IMR-90 (cell line): ENCODE measurements around the gene SSR2. TPM values are rescaled to one million over a fixed set of nuclear protein-coding genes. Genes with fewer than 3 reads are reported as not detected.

ENCODE experiments used
- ATAC-seq: fragments of 200-7000 bp; cut with Tn5 transposase; 2 replicates; pipeline ENCODE4 v1.9.1; 2020; ENCODE audit warnings: low read depth, mild to moderate bottlenecking, moderate library complexity
- BruUV-seq: library from RNA; stranded (reverse); fragments of 400-500 nt; replicated peaks from 2 replicates; lab custom pipeline; 2021; lab: Mats Ljungman, UMichigan
- CTCF ChIA-PET: fragments of 300-600 bp; formaldehyde crosslinking; extraction: SDS; loops from one replicate; lab custom pipeline; 2021; ENCODE audit warnings: antibody characterized with exemption; lab: Yijun Ruan, JAX
- POLR2A ChIA-PET: fragments of 300-600 bp; sonication (Branson Sonifier 250); formaldehyde crosslinking; loops from one replicate; lab custom pipeline; 2022; ENCODE audit warnings: antibody characterized with exemption; ENCODE audit not compliant: unreplicated experiment; lab: Charles Lee
- DNase-seq: peaks from one replicate; pipeline ENCODE4 v3.0.0; 2013
- H2AFZ ChIP-seq: replicated peaks from 2 replicates; pipeline ENCODE3; 2013; ENCODE audit warnings: low read length, mild to moderate bottlenecking; ENCODE audit not compliant: poor library complexity
- H2AK5ac ChIP-seq: 2 replicates; pipeline ENCODE4 v1.6.1; 2013; ENCODE audit warnings: low read depth, low read length, inconsistent platforms
- H2AK9ac ChIP-seq: replicated peaks from 2 replicates; pipeline ENCODE3; 2013; ENCODE audit warnings: mild to moderate bottlenecking, low read depth, low read length, moderate library complexity; ENCODE audit not compliant: poor library complexity
- H2BK120ac ChIP-seq: 2 replicates; pipeline ENCODE4 v1.6.1; 2013; ENCODE audit warnings: low read depth, low read length, inconsistent platforms
- H2BK15ac ChIP-seq: 3 replicates; pipeline ENCODE4 v1.6.1; 2013; ENCODE audit warnings: low read depth, low read length, inconsistent platforms
- H2BK20ac ChIP-seq: 2 replicates; pipeline ENCODE4 v1.6.1; 2013; ENCODE audit warnings: low read depth, mild to moderate bottlenecking, inconsistent platforms, low read length, moderate library complexity
- H2BK5ac ChIP-seq: 2 replicates; pipeline ENCODE4 v1.6.1; 2013; ENCODE audit warnings: mild to moderate bottlenecking, low read depth, low read length, inconsistent platforms; ENCODE audit not compliant: poor library complexity, severe bottlenecking
- H3K14ac ChIP-seq: replicated peaks from 2 replicates; pipeline ENCODE4 v1.6.1; 2013; ENCODE audit warnings: low read depth, low read length, inconsistent platforms
- H3K18ac ChIP-seq: 2 replicates; pipeline ENCODE4 v1.6.1; 2013; ENCODE audit warnings: low read depth, low read length, control low read depth
- H3K23ac ChIP-seq: 2 replicates; pipeline ENCODE4 v1.6.1; 2013; ENCODE audit warnings: low read depth, low read length, inconsistent platforms
- H3K27ac ChIP-seq: 2 replicates; pipeline ENCODE4 v1.5.1; 2013; ENCODE audit warnings: mild to moderate bottlenecking, control low read depth, low read length; ENCODE audit not compliant: insufficient read depth
- H3K27me3 ChIP-seq: 2 replicates; pipeline ENCODE4 v1.6.1; 2013; ENCODE audit warnings: low read length; ENCODE audit not compliant: control insufficient read depth, insufficient read depth
- H3K36me3 ChIP-seq: 2 replicates; pipeline ENCODE4 v1.6.1; 2013; ENCODE audit warnings: low read length, mixed read lengths; ENCODE audit not compliant: control insufficient read depth, insufficient read depth
- H3K4ac ChIP-seq: 2 replicates; pipeline ENCODE4 v1.6.1; 2013; ENCODE audit warnings: low read depth, low read length, inconsistent platforms
- H3K4me1 ChIP-seq: 2 replicates; pipeline ENCODE4 v1.6.1; 2013; ENCODE audit warnings: low read length, mixed read lengths; ENCODE audit not compliant: control insufficient read depth, insufficient read depth
- H3K4me2 ChIP-seq: 2 replicates; pipeline ENCODE4 v1.6.1; 2013; ENCODE audit warnings: low read depth, mild to moderate bottlenecking, control low read depth, low read length, moderate library complexity
- H3K4me3 ChIP-seq: 2 replicates; pipeline ENCODE4 v1.5.1; 2013; ENCODE audit warnings: low read depth, mild to moderate bottlenecking, control low read depth, low read length, moderate library complexity; ENCODE audit not compliant: insufficient read depth
- H3K56ac ChIP-seq: 2 replicates; pipeline ENCODE4 v1.6.1; 2013; ENCODE audit warnings: low read length, inconsistent platforms; ENCODE audit not compliant: insufficient read depth; ENCODE audit errors: extremely low read depth
- H3K79me1 ChIP-seq, 2 experiments: 2 replicates each; pipeline ENCODE4 v1.6.1; 2013; ENCODE audit warnings: low read length in 2 of 2, inconsistent platforms in 1 of 2, low read depth in 1 of 2
- H3K9ac ChIP-seq: 2 replicates; pipeline ENCODE4 v1.6.1; 2013; ENCODE audit warnings: low read depth, low read length, control low read depth
- H3K9me1 ChIP-seq: 2 replicates; pipeline ENCODE4 v1.6.1; 2013; ENCODE audit warnings: low read length, inconsistent platforms; ENCODE audit not compliant: insufficient read depth
- H3K9me3 ChIP-seq: 2 replicates; pipeline ENCODE4 v1.6.1; 2013; ENCODE audit warnings: low read length; ENCODE audit not compliant: control insufficient read depth, insufficient read depth
- H4K20me1 ChIP-seq: 2 replicates; pipeline ENCODE4 v1.6.1; 2013; ENCODE audit warnings: low read length, inconsistent platforms; ENCODE audit not compliant: insufficient read depth
- H4K5ac ChIP-seq: 2 replicates; pipeline ENCODE4 v1.6.1; 2013; ENCODE audit warnings: mild to moderate bottlenecking, low read depth, low read length, control low read depth
- H4K8ac ChIP-seq, 2 experiments: 2 replicates each; pipeline ENCODE4 v1.6.1; 2013; ENCODE audit warnings: low read depth in 2 of 2, low read length in 2 of 2, control low read depth in 1 of 2, inconsistent platforms in 1 of 2
- H4K91ac ChIP-seq: 2 replicates; pipeline ENCODE4 v1.6.1; 2013; ENCODE audit warnings: low read depth, low read length, inconsistent platforms; ENCODE audit not compliant: insufficient read depth
- BHLHE40 ChIP-seq: fragments of 150-350 bp; IDR thresholded peaks from 2 replicates; pipeline ENCODE4 v1.6.1; 2016; ENCODE audit warnings: mild to moderate bottlenecking, low read depth, low read length
- CEBPB ChIP-seq: IDR thresholded peaks from 2 replicates; pipeline ENCODE4 v1.6.1; 2012; ENCODE audit warnings: low read depth, low read length, improper control_type of control experiment
- CHD1 ChIP-seq: IDR thresholded peaks from 2 replicates; pipeline ENCODE4 v1.6.1; 2012; ENCODE audit warnings: low read depth, low read length, improper control_type of control experiment
- FOS ChIP-seq: fragments of 150-350 bp; IDR thresholded peaks from 2 replicates; pipeline ENCODE4 v1.6.1; 2016; ENCODE audit warnings: low read depth, low read length
- MAFK ChIP-seq: IDR thresholded peaks from 2 replicates; pipeline ENCODE4 v1.6.1; 2012; ENCODE audit warnings: low read depth, low read length, improper control_type of control experiment
- MAZ ChIP-seq: IDR thresholded peaks from 2 replicates; pipeline ENCODE4 v1.6.1; 2012; ENCODE audit warnings: low read depth, mild to moderate bottlenecking, low read length, improper control_type of control experiment, moderate library complexity, borderline replicate concordance
- MXI1 ChIP-seq: IDR thresholded peaks from 2 replicates; pipeline ENCODE4 v1.6.1; 2012; ENCODE audit warnings: low read depth, mild to moderate bottlenecking, low read length, moderate library complexity, borderline replicate concordance
- NFE2L2 ChIP-seq: fragments of 150-350 bp; IDR thresholded peaks from 2 replicates; pipeline ENCODE4 v1.6.1; 2016; ENCODE audit warnings: low read depth, mild to moderate bottlenecking, low read length
- POLR2A ChIP-seq: IDR thresholded peaks from 2 replicates; pipeline ENCODE4 v1.6.1; 2012; ENCODE audit warnings: mild to moderate bottlenecking, low read depth, low read length
- RAD21 ChIP-seq: IDR thresholded peaks from 2 replicates; pipeline ENCODE4 v1.6.1; 2012; ENCODE audit warnings: low read length, improper control_type of control experiment
- RCOR1 ChIP-seq: IDR thresholded peaks from 2 replicates; pipeline ENCODE4 v1.6.1; 2012; ENCODE audit warnings: mild to moderate bottlenecking, low read length, improper control_type of control experiment; ENCODE audit not compliant: insufficient replicate concordance
- RFX5 ChIP-seq: IDR thresholded peaks from 2 replicates; pipeline ENCODE4 v1.8.0; 2012; ENCODE audit warnings: low read depth, mild to moderate bottlenecking, low read length, moderate library complexity
- SMC3 ChIP-seq: fragments of 150-350 bp; IDR thresholded peaks from 2 replicates; pipeline ENCODE4 v1.6.1; 2016; ENCODE audit warnings: low read depth, mild to moderate bottlenecking, antibody characterized with exemption, low read length, moderate library complexity
- WGBS, 2 experiments: methylation state at CpG; one replicate each; pipeline versions ENCODE4 v1.1.5 to v1.1.7; 2013; ENCODE audit warnings: missing lambda C conversion rate in 2 of 2; ENCODE audit not compliant: insufficient read length in 1 of 2; ENCODE audit errors: extremely low coverage in 2 of 2; 5-methylcytosine and 5-hydroxymethylcytosine counted together
- dilution Hi-C: fragments of 300-500 bp; cut with HindIII; formaldehyde crosslinking; loops from one replicate; pipeline ENCODE4 v1.14.3; 2018; ENCODE audit warnings: low sequenced_read_pairs; ENCODE audit not compliant: unreplicated experiment
- in situ Hi-C: fragments of 300-500 bp; cut with MboI; formaldehyde crosslinking; loops from 3 replicates; pipeline ENCODE4 v1.14.3; 2019; ENCODE audit warnings: low sequenced_read_pairs, inconsistent platforms, mixed read lengths
- intact Hi-C: fragments of 100-400 bp; cut with micrococcal nuclease; formaldehyde crosslinking; loops from 2 replicates; pipeline ENCODE4 v1.10.0; 2022
- polyA plus RNA-seq, 3 experiments: library from polyadenylated mRNA; depleted of rRNA; stranded (reverse); fragments of >200 nt; gene quantifications; 2 replicates each; pipeline ENCODE4 v1.2.3, GENCODE V29; 2012; ENCODE audit warnings: low replicate concordance in 1 of 3
- total RNA-seq: library from RNA; depleted of rRNA; stranded (reverse); fragments of >200 nt; gene quantifications from 2 replicates; pipeline ENCODE4 v1.2.3, GENCODE V29; 2012
- TF ChIP-seq, protein P1 (sequence below): fragments of 150-350 bp; IDR thresholded peaks from 2 replicates; pipeline ENCODE4 v1.6.1; 2017; ENCODE audit warnings: mild to moderate bottlenecking, antibody characterized with exemption, low read length, low read depth
- TF ChIP-seq, protein P2 (sequence below): fragments of 150-350 bp; IDR thresholded peaks from 2 replicates; pipeline ENCODE4 v1.6.1; 2016; ENCODE audit warnings: low read depth, mild to moderate bottlenecking, low read length, moderate library complexity, borderline replicate concordance
- TF ChIP-seq, protein P3 (sequence below): conservative IDR thresholded peaks from 2 replicates; pipeline ENCODE4 v1.5.1; 2012; ENCODE audit warnings: mild to moderate bottlenecking, low read depth, low read length, improper control_type of control experiment

The SSR2 gene
- total and polyA plus RNA-seq, 2 of the 4 experiments (the other 2 are of a cell fraction) = 553 to 1,264 TPM

DNA sequence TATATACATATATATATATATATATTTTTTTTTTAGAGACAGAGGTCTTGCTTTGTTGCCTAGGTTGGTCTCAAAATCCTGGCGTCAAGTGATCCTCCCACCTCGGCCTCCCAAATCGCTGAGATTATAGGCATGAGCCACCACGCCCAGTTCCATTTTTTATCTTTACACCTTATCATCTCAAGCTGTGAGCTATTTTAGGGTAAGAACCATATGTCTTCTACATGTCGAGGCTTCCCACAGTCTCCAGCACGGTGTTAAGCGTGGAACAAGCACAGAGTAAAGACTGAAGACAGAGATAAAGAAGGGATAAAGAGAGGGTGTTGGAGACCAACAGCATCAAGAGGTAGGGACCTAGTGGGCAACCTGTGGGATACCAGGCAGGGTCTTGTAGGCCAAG is 56.6 kb downstream of the SSR2 start:
- ChIA-PET CTCF (no interaction called here), POLR2A (no interaction called here)
- Histone ChIP-seq H2AFZ (no peak overlapping the region), H3K9me1 (peaks cover 26% of the 10 kb centered on the region), H3K9ac (no peak overlapping the region), H3K4me2 (no peak overlapping the region), H3K23ac (no peak overlapping the region), H4K91ac (no peak overlapping the region), H3K56ac (no peak overlapping the region), H3K14ac (no peak overlapping the region), H2AK5ac (no peak overlapping the region; the same call in 1 of the 2 replicates), H2BK15ac (no peak overlapping the region), H2AK9ac (no peak overlapping the region), H3K9me3 (no peaks in the 10 kb centered on the region), H2BK5ac (no peak overlapping the region), H3K18ac (no peak overlapping the region), H3K27ac (no peak overlapping the region), H3K27me3 (no peaks in the 10 kb centered on the region), H2BK20ac (no peak overlapping the region), H2BK120ac (no peak overlapping the region), H3K79me1 (peaks cover 37 to 88% of the 10 kb centered on the region in 2 experiments), H3K4me1 (peaks cover 33% of the 10 kb centered on the region), H3K4ac (no peak overlapping the region), H3K36me3 (peaks cover 81% of the 10 kb centered on the region), H3K4me3 (no peak overlapping the region), H4K20me1 (peaks cover 74% of the 10 kb centered on the region), H4K5ac (no peak overlapping the region), H4K8ac (no peak overlapping the region)
- no TSS peak for BruUV-seq
- intact Hi-C loops = no loop called here
- no peak for ATAC-seq
- TF ChIP-seq POLR2A = no peak
- no peak for TF ChIP-seq BHLHE40
- TF ChIP-seq NFE2L2 = no peak
- TF ChIP-seq SMC3 = no peak
- TF ChIP-seq CHD1 = no peak
- no peak for TF ChIP-seq MXI1
- TF ChIP-seq, protein P1, sequence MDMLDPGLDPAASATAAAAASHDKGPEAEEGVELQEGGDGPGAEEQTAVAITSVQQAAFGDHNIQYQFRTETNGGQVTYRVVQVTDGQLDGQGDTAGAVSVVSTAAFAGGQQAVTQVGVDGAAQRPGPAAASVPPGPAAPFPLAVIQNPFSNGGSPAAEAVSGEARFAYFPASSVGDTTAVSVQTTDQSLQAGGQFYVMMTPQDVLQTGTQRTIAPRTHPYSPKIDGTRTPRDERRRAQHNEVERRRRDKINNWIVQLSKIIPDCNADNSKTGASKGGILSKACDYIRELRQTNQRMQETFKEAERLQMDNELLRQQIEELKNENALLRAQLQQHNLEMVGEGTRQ = no peak
- no peak for TF ChIP-seq RCOR1
- no peak for TF ChIP-seq MAZ
- no peak for TF ChIP-seq CEBPB
- no peak for TF ChIP-seq FOS
- TF ChIP-seq, protein P2, sequence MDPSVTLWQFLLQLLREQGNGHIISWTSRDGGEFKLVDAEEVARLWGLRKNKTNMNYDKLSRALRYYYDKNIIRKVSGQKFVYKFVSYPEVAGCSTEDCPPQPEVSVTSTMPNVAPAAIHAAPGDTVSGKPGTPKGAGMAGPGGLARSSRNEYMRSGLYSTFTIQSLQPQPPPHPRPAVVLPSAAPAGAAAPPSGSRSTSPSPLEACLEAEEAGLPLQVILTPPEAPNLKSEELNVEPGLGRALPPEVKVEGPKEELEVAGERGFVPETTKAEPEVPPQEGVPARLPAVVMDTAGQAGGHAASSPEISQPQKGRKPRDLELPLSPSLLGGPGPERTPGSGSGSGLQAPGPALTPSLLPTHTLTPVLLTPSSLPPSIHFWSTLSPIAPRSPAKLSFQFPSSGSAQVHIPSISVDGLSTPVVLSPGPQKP = no peak
- TF ChIP-seq MAFK = no peak
- no peak for TF ChIP-seq RAD21
- no peak for TF ChIP-seq RFX5
- TF ChIP-seq, protein P3, sequence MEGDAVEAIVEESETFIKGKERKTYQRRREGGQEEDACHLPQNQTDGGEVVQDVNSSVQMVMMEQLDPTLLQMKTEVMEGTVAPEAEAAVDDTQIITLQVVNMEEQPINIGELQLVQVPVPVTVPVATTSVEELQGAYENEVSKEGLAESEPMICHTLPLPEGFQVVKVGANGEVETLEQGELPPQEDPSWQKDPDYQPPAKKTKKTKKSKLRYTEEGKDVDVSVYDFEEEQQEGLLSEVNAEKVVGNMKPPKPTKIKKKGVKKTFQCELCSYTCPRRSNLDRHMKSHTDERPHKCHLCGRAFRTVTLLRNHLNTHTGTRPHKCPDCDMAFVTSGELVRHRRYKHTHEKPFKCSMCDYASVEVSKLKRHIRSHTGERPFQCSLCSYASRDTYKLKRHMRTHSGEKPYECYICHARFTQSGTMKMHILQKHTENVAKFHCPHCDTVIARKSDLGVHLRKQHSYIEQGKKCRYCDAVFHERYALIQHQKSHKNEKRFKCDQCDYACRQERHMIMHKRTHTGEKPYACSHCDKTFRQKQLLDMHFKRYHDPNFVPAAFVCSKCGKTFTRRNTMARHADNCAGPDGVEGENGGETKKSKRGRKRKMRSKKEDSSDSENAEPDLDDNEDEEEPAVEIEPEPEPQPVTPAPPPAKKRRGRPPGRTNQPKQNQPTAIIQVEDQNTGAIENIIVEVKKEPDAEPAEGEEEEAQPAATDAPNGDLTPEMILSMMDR = no peak
- in situ Hi-C loops = no loop called here
- no peak for DNase-seq
- dilution Hi-C loops = no loop called here
- no CpG with 5 or more reads among the region's 7 CpGs for WGBS, 2 experiments
